Stimulated activated CD8-positive, alpha-beta memory T cell treated with anti-CD3 and anti-CD28 coated beads, Interleukin-15, amount 100 ng/mL, for 1 hour (primary cell): Measurements from ENCODE around the gene TRAPPC3.
"Not testable (repeated sequence)": the region's sequence is repeated elsewhere in the genome, so short reads cannot be mapped to it uniquely, and the experiment has no call there.

Source experiments
- DNase-seq: peaks from one replicate; pipeline ENCODE4 v3.0.0-alpha.2; 2020; ENCODE audit warnings: low read depth

TRAPPC3 gene

GRCh38 chr1:36166136-36166535, 16.9 kb upstream of the TRAPPC3 start:
- no peak for DNase-seq

- DNase-seq, result no peak
These were observed 15.9 kb upstream of the TRAPPC3 start for GRCh38 chr1:36165145-36165544.

GRCh38 chr1:36164361-36164760, 15.1 kb upstream of the TRAPPC3 start:
- DNase-seq, result no peak

- DNase-seq, result no peak
These were observed 14.1 kb upstream of the TRAPPC3 start for GRCh38 chr1:36163426-36163825.

GRCh38 chr1:36162680-36163239, 13.5 kb upstream of the TRAPPC3 start:
- no peak for DNase-seq

GRCh38 chr1:36161641-36162531, 12.6 kb upstream of the TRAPPC3 start:
- no peak for DNase-seq

- DNase-seq, result no peak
These were observed 11.7 kb upstream of the TRAPPC3 start for GRCh38 chr1:36160949-36161485.

GRCh38 chr1:36160388-36160948, 11.2 kb upstream of the TRAPPC3 start:
- no peak for DNase-seq

GRCh38 chr1:36159614-36160387, 10.5 kb upstream of the TRAPPC3 start:
- DNase-seq, result no peak

GRCh38 chr1:36158827-36159252, 9.6 kb upstream of the TRAPPC3 start:
- not testable (repeated sequence) for DNase-seq

GRCh38 chr1:36157973-36158826, 8.9 kb upstream of the TRAPPC3 start:
- DNase-seq, result no peak

GRCh38 chr1:36157115-36157903, 8.0 kb upstream of the TRAPPC3 start:
- DNase-seq, result no peak

GRCh38 chr1:36156329-36157114, 7.2 kb upstream of the TRAPPC3 start:
- DNase-seq, result no peak

- DNase-seq, result peak; percentile 62
These were observed 6.4 kb upstream of the TRAPPC3 start, which contains the start of gene MAP7D1 for GRCh38 chr1:36155408-36156328. Gene MAP7D1, plus strand, starts transcription at chr1:36156160. Its CDS starts 258 bp downstream, at chr1:36156418.

GRCh38 chr1:36154765-36155407, 5.6 kb upstream of the TRAPPC3 start:
- DNase-seq, result no peak

- DNase-seq, result no peak
These were observed 5.0 kb upstream of the TRAPPC3 start for GRCh38 chr1:36154335-36154734.

GRCh38 chr1:36153476-36153875, 4.2 kb upstream of the TRAPPC3 start:
- DNase-seq, result no peak

- DNase-seq, result no peak
These were observed 2.5 kb upstream of the TRAPPC3 start for GRCh38 chr1:36151845-36152203.
